ENCODE data around the gene PCED1A.

Gene PCED1A, protein sequence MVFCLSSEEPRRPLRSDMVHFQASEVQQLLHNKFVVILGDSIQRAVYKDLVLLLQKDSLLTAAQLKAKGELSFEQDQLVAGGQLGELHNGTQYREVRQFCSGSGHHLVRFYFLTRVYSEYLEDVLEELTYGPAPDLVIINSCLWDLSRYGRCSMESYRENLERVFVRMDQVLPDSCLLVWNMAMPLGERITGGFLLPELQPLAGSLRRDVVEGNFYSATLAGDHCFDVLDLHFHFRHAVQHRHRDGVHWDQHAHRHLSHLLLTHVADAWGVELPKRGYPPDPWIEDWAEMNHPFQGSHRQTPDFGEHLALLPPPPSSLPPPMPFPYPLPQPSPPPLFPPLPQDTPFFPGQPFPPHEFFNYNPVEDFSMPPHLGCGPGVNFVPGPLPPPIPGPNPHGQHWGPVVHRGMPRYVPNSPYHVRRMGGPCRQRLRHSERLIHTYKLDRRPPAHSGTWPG

DNA sequence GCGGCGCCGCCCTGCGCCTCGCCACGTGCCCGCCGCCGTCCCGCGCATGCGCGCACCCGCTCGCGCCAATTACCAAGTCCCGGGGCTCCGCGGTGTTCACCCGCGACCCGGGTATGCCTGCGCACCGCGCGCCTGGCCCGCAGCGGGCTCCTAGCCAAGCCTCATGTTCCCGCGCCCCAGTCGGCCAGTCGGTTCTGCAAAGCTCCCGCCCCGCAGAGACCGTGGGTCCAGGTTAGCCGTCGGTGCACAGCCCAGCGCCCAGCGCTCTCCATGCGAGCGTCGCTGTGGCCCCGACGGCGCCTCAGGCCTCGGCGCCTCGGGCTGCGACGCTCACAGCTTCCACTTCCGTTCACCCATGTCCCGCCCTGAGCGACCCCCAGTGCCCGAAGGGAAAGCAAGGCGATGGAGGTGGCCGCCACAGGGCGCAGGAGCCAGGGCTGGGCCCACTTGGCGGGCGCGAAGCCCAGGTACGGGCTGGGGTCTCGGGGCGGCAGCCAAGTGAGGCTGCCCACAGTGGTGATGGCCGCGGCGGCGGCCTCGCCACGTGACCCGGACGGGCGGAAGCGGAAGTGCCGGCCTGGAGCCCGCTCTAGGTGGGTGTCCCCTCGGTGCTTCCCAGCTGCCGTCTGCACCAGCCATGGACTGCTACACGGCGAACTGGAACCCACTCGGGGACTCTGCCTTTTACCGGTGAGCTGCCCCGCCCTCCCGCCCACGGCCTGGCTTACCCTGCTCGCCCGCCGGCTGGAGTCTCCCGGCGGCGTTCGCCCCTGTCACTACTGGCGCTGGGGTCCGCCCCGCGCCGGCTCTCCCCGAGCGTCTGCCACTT is at the start of gene PCED1A, which contains the start of gene VPS16:
PCED1A (minus strand) TSS at position 518 of the 829 bp plus-strand sequence. CDS start 743 bp downstream, outside the sequence.
VPS16 (plus strand) TSS at position 608 of the 829 bp plus-strand sequence; CDS start at position 638, 30 bp downstream.
- DNase-seq (ENCODE audit: low spot score in 2 of 2): peak; percentile 78 to 91
- peaks cover 5% of the 10 kb centered on the region; the same call in 1 of the 2 replicates for H3K36me3 ChIP-seq (replicated peaks)
- no peaks in the 10 kb centered on the region for H3K27me3 ChIP-seq (ENCODE audit: low read depth)
- H3K4me1 ChIP-seq: peaks cover 3% of the 10 kb centered on the region; the same call in 1 of the 2 replicates
- in situ Hi-C loops (cut with MboI; ENCODE audit: low sequenced_read_pairs): no loop called here
- H3K9me3 ChIP-seq: no peaks in the 10 kb centered on the region
- H3K4me3 ChIP-seq: peak within 1 kb of the TSS; percentile 80

DNA sequence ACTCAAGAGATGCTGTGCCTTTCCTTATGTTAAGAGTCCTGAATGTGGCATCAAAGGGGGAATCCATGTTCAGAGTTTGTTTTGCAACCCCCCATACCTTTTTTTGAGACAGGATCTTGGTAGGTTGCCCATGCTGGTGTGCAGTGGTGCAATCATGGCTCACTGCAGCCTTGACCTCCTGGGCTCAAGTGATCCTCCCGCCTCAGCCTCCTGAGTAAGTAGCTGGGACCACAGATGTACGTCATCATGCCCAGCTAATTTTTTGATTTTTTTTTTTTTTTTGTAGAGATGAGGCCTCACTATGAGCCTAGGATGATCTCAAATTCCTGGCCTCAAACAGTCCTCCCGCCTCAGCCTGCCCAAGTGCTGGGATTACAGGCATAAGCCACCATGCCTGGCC is 49.3 kb upstream of the PCED1A start:
- Histone ChIP-seq H3K9me3 (peaks cover 2% of the 10 kb centered on the region; the same call in 1 of the 2 replicates), H3K36me3 (replicated peaks) (no peaks in the 10 kb centered on the region), H3K4me1 (no peaks in the 10 kb centered on the region), H3K27me3 (ENCODE audit: low read depth) (no peaks in the 10 kb centered on the region), H3K4me3 (no peak overlapping the region)
- DNase-seq (ENCODE audit: low spot score in 2 of 2): no peak
- in situ Hi-C loops (cut with MboI; ENCODE audit: low sequenced_read_pairs): no loop called here

DNA sequence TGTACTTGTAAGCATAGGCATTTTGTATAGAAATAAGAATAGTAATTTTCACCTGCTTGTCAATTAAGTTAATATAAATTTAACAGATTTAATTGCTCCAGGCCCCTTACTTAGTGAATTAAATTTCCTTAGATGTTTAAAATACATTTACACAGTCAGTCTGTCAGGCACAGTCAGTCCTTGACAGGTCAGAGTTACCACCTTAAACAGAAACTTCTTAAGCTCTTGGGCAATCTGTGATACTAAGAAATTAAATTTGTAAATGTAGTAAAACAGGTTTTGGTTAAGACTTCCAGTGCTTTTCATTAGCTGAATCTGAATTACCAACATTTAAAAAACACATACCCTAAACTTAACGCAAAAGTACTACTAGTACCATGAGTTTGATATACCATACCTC is 48.8 kb upstream of the PCED1A start:
- H3K36me3 ChIP-seq (replicated peaks): no peaks in the 10 kb centered on the region

DNA sequence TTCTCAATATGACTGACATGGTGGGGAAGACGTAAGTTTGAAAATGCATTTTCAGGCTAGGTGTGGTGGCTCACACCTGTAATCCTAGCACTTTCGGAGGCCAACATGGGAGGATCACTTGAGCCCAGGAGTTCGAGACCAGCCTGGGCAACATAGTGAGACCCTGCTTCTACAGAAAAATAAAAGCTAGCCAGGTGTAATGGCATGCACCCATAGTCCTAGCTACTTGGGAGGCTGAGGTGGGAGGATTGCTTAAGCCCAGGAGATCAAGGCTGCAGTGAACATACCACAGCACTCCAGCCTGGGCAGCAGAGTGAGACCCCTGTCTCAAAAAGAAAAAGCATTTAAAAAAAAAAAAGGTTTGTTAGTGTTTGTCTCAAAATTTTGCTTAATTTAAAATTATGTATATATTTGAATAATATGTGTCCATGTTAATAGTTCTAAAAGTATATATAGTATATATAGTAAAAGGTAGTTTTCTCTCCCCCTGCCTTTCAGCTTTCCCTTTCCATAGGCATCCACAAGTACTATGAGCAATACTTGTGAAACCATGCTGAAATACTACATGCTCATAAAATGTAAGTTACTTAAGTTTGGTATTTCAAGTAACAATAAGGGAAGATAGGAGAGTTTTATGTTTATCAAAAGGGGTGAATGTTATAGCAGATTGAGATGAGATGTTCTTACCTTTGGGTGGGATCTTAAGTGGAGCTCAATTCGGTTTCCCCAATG is 47.9 kb upstream of the PCED1A start:
- in situ Hi-C loops (cut with MboI; ENCODE audit: low sequenced_read_pairs): no loop called here
- no peaks in the 10 kb centered on the region for H3K27me3 ChIP-seq (ENCODE audit: low read depth)

More for the DNA sequence above, 48.8 kb upstream of the PCED1A start:
- H3K4me3 ChIP-seq: no peak overlapping the region
- in situ Hi-C loops (cut with MboI; ENCODE audit: low sequenced_read_pairs): no loop called here
- no peak for DNase-seq (ENCODE audit: low spot score in 2 of 2)
- H3K4me1 ChIP-seq: no peaks in the 10 kb centered on the region; the same call in 1 of the 2 replicates
- H3K27me3 ChIP-seq (ENCODE audit: low read depth): no peaks in the 10 kb centered on the region
- H3K9me3 ChIP-seq: peaks cover 2% of the 10 kb centered on the region; the same call in 1 of the 2 replicates

DNA sequence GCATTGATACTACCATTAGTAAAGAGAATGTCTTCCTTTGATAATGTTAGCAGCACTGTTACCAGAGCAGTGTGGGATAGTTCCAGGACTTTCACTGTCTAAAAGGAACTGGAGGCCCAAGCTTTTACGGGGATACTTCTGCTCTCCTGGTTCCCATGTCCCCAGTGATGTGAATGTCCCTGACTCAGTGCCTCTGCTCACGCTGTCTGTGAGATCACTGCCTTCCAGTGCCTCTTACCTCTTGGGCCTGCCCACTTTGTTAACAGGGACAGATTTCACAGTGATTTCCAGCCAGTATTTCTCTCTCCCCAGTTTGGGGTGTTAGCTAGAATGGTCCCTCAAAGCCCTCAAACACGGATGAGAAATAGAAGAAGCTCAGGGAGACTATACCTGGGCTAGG is 47.3 kb upstream of the PCED1A start:
- in situ Hi-C loops (cut with MboI; ENCODE audit: low sequenced_read_pairs): no loop called here
- no peaks in the 10 kb centered on the region; the same call in 1 of the 2 replicates for H3K4me1 ChIP-seq
- no peaks in the 10 kb centered on the region for H3K27me3 ChIP-seq (ENCODE audit: low read depth)
- DNase-seq (ENCODE audit: low spot score in 2 of 2): no peak
- no peaks in the 10 kb centered on the region for H3K36me3 ChIP-seq (replicated peaks)
- no peak overlapping the region for H3K4me3 ChIP-seq
- no peaks in the 10 kb centered on the region for H3K9me3 ChIP-seq

More for the DNA sequence above, 47.9 kb upstream of the PCED1A start:
- H3K4me1 ChIP-seq: no peaks in the 10 kb centered on the region; the same call in 1 of the 2 replicates
- no peaks in the 10 kb centered on the region for H3K36me3 ChIP-seq (replicated peaks)
- H3K4me3 ChIP-seq: no peak overlapping the region
- DNase-seq (ENCODE audit: low spot score in 2 of 2): no peak
- no peaks in the 10 kb centered on the region for H3K9me3 ChIP-seq

DNA sequence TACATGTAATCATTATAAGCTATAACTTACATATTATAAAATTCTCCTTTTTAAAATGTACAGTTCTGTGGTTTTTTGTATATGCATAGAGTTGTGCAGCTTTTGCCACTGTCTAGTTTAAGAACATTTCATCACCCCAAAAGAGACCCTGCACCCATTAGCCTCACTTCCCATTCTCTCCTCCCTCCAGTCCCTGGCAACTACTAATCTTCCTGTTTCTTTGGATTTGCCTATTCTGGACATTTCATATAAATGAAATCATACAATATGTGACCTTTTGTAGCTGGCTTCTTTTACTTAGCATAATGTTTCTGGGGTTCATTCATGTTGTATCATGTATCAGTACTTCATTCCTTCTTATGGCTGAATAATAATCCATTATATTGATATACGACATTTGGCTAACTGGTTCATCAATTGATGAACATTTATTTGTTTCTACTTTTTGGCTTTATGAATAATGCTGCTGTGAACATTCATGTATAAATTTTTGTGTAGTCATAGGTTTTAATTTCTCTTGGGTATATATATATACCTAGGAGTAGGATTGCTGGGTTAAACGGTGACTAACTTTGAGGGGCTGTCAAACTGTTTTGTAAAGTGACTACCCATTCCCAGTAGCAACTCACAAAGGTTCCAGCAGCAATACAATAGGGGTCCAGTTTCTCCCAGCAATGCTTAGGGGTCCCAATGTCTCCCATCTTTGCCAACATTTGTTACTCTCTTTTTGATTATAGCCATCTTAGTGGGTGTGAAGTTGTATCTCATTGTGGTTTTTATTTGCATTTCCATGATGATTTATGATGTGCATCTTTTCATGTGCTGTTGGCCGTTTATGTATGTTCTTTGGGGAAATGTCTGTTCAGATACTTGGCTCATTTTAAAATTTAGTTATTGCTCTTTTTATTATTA is 43.5 kb upstream of the PCED1A start:
- no peaks in the 10 kb centered on the region; the same call in none of the 2 replicates for H3K4me1 ChIP-seq
- no peak overlapping the region for H3K4me3 ChIP-seq
- H3K36me3 ChIP-seq (replicated peaks): no peaks in the 10 kb centered on the region; the same call in none of the 2 replicates
- DNase-seq (ENCODE audit: low spot score in 2 of 2): no peak
- in situ Hi-C loops (cut with MboI; ENCODE audit: low sequenced_read_pairs): no loop called here
- no peaks in the 10 kb centered on the region for H3K27me3 ChIP-seq (ENCODE audit: low read depth)
- H3K9me3 ChIP-seq: no peaks in the 10 kb centered on the region

DNA sequence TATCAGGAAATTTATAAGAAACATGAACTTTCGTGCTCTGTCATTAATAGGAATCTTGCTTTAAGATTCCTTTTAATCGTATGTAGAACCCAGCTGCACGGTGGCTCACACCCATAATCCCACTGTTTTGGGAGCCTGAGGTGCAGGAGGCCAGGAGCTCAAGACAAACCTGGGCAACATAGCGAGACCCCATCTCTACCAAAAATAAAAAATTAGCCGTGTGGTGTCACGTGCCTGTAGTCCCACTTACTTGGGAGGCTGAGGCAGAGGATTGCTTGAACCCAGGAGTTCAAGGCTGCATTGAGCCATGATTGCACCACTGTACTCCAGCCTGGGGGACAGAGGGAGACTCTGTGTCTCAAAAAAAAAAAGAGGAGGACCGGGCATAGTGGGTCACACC is 40.2 kb upstream of the PCED1A start:
- peaks cover 5% of the 10 kb centered on the region for H3K36me3 ChIP-seq (replicated peaks)
- no peaks in the 10 kb centered on the region for H3K9me3 ChIP-seq
- no peaks in the 10 kb centered on the region; the same call in none of the 2 replicates for H3K4me1 ChIP-seq
- H3K4me3 ChIP-seq: no peak overlapping the region
- in situ Hi-C loops (cut with MboI; ENCODE audit: low sequenced_read_pairs): no loop called here
- no peak for DNase-seq (ENCODE audit: low spot score in 2 of 2)
- H3K27me3 ChIP-seq (ENCODE audit: low read depth): no peaks in the 10 kb centered on the region

DNA sequence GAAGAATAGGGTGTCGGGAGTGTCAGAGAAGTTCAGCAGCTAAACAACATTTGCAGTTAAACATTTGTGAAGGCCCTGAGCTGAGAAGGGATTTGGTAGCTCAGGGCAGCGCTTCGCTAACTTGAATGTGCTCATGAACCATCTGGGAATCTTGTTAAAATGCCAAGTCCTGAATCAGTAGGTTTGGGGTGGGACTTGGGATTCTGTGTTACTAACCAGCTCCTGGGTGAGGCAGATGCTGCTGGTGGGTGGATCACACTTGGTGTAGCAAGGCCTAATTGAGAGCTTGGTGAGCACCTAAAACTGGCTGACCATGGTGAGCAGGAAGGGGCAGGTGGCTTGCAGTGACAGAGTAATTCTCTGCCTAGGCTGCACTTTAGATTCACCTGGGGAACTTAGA is 38.7 kb upstream of the PCED1A start:
- in situ Hi-C loops (cut with MboI; ENCODE audit: low sequenced_read_pairs): no loop called here
- H3K36me3 ChIP-seq (replicated peaks): peaks cover 5% of the 10 kb centered on the region
- H3K27me3 ChIP-seq (ENCODE audit: low read depth): no peaks in the 10 kb centered on the region
- no peak overlapping the region for H3K4me3 ChIP-seq
- H3K4me1 ChIP-seq: peaks cover 6% of the 10 kb centered on the region
- H3K9me3 ChIP-seq: no peaks in the 10 kb centered on the region
- DNase-seq (ENCODE audit: low spot score in 2 of 2): no peak

DNA sequence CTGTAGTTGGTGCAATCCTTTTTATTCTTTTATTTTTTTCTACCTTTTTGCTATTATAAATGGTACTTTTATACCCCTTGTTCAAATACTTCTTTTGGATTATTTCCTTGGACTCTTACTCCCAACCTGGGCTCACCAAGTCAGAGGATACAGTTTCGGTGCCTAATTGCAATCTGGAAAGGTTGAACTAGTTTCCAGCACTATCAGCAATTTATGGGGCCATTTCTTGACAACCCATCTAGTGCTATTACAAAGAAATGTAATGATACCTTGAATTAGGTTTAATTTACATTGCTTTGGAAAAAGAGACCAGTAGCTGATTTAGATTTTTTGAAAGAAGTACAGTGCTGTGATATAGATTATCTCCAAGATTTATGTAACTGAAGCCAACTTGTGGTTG is 38.1 kb upstream of the PCED1A start:
- H3K4me1 ChIP-seq: peaks cover 6% of the 10 kb centered on the region
- no peaks in the 10 kb centered on the region for H3K9me3 ChIP-seq
- in situ Hi-C loops (cut with MboI; ENCODE audit: low sequenced_read_pairs): no loop called here
- no peak for DNase-seq (ENCODE audit: low spot score in 2 of 2)
- H3K36me3 ChIP-seq (replicated peaks): peaks cover 5% of the 10 kb centered on the region
- no peak overlapping the region for H3K4me3 ChIP-seq
- H3K27me3 ChIP-seq (ENCODE audit: low read depth): no peaks in the 10 kb centered on the region

DNA sequence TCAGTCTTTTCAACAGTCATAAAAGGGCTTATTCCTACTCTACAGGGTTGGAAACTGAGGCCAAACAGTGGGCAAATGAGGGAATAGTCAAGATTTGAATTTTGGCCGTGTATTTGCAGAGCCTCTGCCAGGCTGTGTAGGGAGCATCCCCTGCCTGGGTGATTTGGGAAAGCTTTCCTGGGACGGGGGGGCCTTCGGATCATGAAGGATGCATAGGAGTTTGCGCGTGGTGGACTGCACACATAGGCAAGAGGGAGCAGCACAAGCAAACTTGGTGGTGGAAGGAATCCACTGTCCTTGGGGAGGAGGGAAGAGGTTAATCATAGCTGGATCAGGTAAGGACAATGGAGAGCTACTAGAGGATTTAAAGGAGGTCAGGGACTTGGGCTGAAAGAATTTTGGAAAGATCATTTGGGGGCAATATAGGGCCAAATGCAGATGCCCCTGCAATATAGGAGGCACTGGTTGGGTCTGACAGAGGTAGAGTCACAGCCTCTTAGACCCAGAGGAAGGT is 35.3 kb upstream of the PCED1A start:
- peaks cover 5% of the 10 kb centered on the region for H3K36me3 ChIP-seq (replicated peaks)
- in situ Hi-C loops (cut with MboI; ENCODE audit: low sequenced_read_pairs): no loop called here
- no peaks in the 10 kb centered on the region for H3K9me3 ChIP-seq
- peaks cover 16% of the 10 kb centered on the region for H3K4me1 ChIP-seq
- no peaks in the 10 kb centered on the region for H3K27me3 ChIP-seq (ENCODE audit: low read depth)
- no peak overlapping the region for H3K4me3 ChIP-seq
- DNase-seq (ENCODE audit: low spot score in 2 of 2): no peak

DNA sequence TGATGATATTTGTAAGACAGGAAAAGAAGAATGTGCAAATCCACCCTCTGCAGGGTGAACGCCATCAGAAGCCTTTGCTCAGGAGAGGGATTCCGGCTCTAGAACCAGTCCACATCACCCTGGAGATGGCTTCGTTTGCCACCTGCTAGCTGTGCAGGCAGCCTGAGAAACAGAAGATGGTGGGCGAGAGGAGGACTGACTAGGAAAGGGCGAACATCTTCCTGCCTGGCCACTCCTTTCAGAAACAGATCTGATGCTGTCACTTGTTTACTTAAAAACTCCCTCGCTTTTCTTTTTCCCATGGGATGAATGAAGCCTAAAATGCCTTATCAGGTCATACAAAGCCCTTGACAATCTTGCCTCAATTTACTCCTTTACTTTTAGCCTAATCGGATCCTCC is 34.0 kb upstream of the PCED1A start:
- H3K27me3 ChIP-seq (ENCODE audit: low read depth): no peaks in the 10 kb centered on the region
- peak in 1 of 2 experiments; percentile 32 for DNase-seq (ENCODE audit: low spot score in 2 of 2)
- H3K9me3 ChIP-seq: no peaks in the 10 kb centered on the region
- peak overlapping the region; percentile 73 for H3K4me3 ChIP-seq
- peaks cover 19% of the 10 kb centered on the region for H3K4me1 ChIP-seq
- in situ Hi-C loops (cut with MboI; ENCODE audit: low sequenced_read_pairs): no loop called here
- H3K36me3 ChIP-seq (replicated peaks): 0 out of 2 replicates have a peak, but pooled peaks cover 5% of the 10 kb centered on the region

DNA sequence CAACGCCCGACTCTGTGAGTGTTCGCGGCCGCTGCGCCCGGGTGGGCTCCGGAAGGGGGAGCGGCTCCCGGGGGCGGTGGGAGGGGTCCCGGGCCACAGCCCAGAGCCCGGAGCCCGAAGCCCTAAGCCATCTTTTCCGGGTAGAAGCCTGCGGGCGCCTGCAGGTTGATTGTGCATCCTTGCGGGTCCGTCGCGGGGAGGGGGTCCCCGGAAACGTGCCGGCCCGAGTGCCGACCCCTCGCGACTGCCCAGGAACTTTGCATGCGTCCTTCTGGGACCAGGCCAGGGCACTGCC is 33.2 kb upstream of the PCED1A start:
- DNase-seq (ENCODE audit: low spot score in 2 of 2): peak; percentile 14 to 73

More for the DNA sequence above, 33.2 kb upstream of the PCED1A start:
- no peaks in the 10 kb centered on the region for H3K9me3 ChIP-seq
- in situ Hi-C loops (cut with MboI; ENCODE audit: low sequenced_read_pairs): no loop called here
- 0 out of 2 replicates have a peak, but pooled peaks cover 5% of the 10 kb centered on the region for H3K36me3 ChIP-seq (replicated peaks)
- H3K4me3 ChIP-seq: peak overlapping the region; percentile 73
- H3K27me3 ChIP-seq (ENCODE audit: low read depth): no peaks in the 10 kb centered on the region
- H3K4me1 ChIP-seq: peaks cover 19% of the 10 kb centered on the region
